CD14-positive monocyte (primary cell): ENCODE results near the gene C3orf62. TPM values are rescaled to one million over a fixed set of nuclear protein-coding genes. Genes with fewer than 3 reads are reported as not detected.
"Not testable (repeated sequence)": the region's sequence is repeated elsewhere in the genome, so short reads cannot be mapped to it uniquely, and the experiment has no call there.

Source experiments
- DNase-seq, 3 donors: peaks; one replicate each; pipeline ENCODE4 v3.0.0-alpha.2; 2011 to 2022
- H2AFZ ChIP-seq: 2 replicates; pipeline ENCODE4 v1.6.0; 2012; ENCODE audit warnings: mild to moderate bottlenecking, low read depth, low read length, inconsistent platforms; ENCODE audit not compliant: insufficient read depth, poor library complexity, severe bottlenecking
- H3K27ac ChIP-seq, 2 donors: 1 replicate in 1 of 2; 2 replicates in 1 of 2; pipeline ENCODE4 v1.5.1; 2012 to 2013; ENCODE audit warnings: low read length in 2 of 2, control low read depth in 1 of 2, inconsistent platforms in 1 of 2, low read depth in 1 of 2, mild to moderate bottlenecking in 1 of 2
- H3K27me3 ChIP-seq, 2 donors: one replicate each; pipeline versions ENCODE4 v1.6.0 to v1.6.1; 2011 to 2013; ENCODE audit warnings: low read length in 2 of 2; ENCODE audit not compliant: control insufficient read depth in 2 of 2, insufficient read depth in 2 of 2
- H3K36me3 ChIP-seq, 2 donors: replicated peaks in 1 of 2; 1 replicate in 1 of 2; 2 replicates in 1 of 2; pipeline versions ENCODE4 v1.5.1 to v1.6.1; 2012 to 2013; ENCODE audit warnings: low read length in 2 of 2, control low read depth in 1 of 2, inconsistent platforms in 1 of 2, mild to moderate bottlenecking in 1 of 2; ENCODE audit not compliant: insufficient read depth in 2 of 2, control insufficient read depth in 1 of 2
- H3K4me1 ChIP-seq, 2 donors: 1 replicate in 1 of 2; 2 replicates in 1 of 2; pipeline versions ENCODE4 v1.5.1 to v1.6.1; 2012 to 2013; ENCODE audit warnings: low read length in 2 of 2, control low read depth in 1 of 2, inconsistent platforms in 1 of 2, mild to moderate bottlenecking in 1 of 2, moderate library complexity in 1 of 2; ENCODE audit not compliant: insufficient read depth in 2 of 2, control insufficient read depth in 1 of 2
- H3K4me2 ChIP-seq: replicated peaks from 2 replicates; pipeline ENCODE3; 2012; ENCODE audit warnings: low read length, moderate library complexity, mild to moderate bottlenecking; ENCODE audit not compliant: poor library complexity, severe bottlenecking; ENCODE audit errors: extremely low read depth
- H3K4me3 ChIP-seq, 3 experiments: fragments of 200-600 bp in 1 of 3; sonication (generic) in 1 of 3; replicated peaks in 1 of 3; 1 replicate in 2 of 3; 2 replicates in 1 of 3; pipeline ENCODE4 v1.5.1; 2011 to 2013; ENCODE audit warnings: low read length in 3 of 3, mild to moderate bottlenecking in 3 of 3, control low read depth in 2 of 3, low read depth in 2 of 3, inconsistent platforms in 1 of 3, moderate library complexity in 1 of 3
- H3K79me2 ChIP-seq: 2 replicates; pipeline ENCODE4 v1.6.0; 2012; ENCODE audit warnings: mild to moderate bottlenecking, control low read depth, inconsistent platforms, low read length, moderate library complexity; ENCODE audit not compliant: insufficient read depth
- H3K9ac ChIP-seq: 2 replicates; pipeline ENCODE4 v1.6.0; 2017; ENCODE audit warnings: low read length, mild to moderate bottlenecking; ENCODE audit not compliant: insufficient read depth, poor library complexity, severe bottlenecking
- H3K9me3 ChIP-seq, 2 donors: replicated peaks in 1 of 2; 1 replicate in 1 of 2; 2 replicates in 1 of 2; pipeline versions ENCODE4 v1.5.1 to v1.6.1; 2012 to 2013; ENCODE audit warnings: low read length in 2 of 2, control low read depth in 1 of 2; ENCODE audit not compliant: control insufficient read depth in 1 of 2, insufficient read depth in 1 of 2
- H4K20me1 ChIP-seq: 2 replicates; pipeline ENCODE4 v1.6.0; 2012; ENCODE audit warnings: mild to moderate bottlenecking, low read length, control low read depth, moderate library complexity; ENCODE audit not compliant: insufficient read depth
- H3K27ac Mint-ChIP-seq, 7 donors: one replicate each; pipeline ENCODE4 v1.8.0; 2020; ENCODE audit warnings: mild to moderate bottlenecking in 7 of 7, mixed read lengths in 7 of 7, moderate library complexity in 6 of 7, inconsistent platforms in 2 of 7
- H3K27me3 Mint-ChIP-seq, 3 donors: one replicate each; pipeline ENCODE4 v1.8.0; 2021 to 2022; ENCODE audit warnings: low read depth in 3 of 3, mild to moderate bottlenecking in 3 of 3, mixed read lengths in 3 of 3, moderate library complexity in 3 of 3, inconsistent platforms in 1 of 3
- H3K36me3 Mint-ChIP-seq, 2 donors: one replicate each; pipeline ENCODE4 v1.8.0; 2020; ENCODE audit warnings: mixed read lengths in 2 of 2, inconsistent platforms in 1 of 2, mild to moderate bottlenecking in 1 of 2
- H3K4me1 Mint-ChIP-seq: one replicate; pipeline ENCODE4 v1.8.0; 2020; ENCODE audit warnings: mild to moderate bottlenecking, mixed read lengths
- H3K4me3 Mint-ChIP-seq, 2 donors: one replicate each; pipeline ENCODE4 v1.8.0; 2020; ENCODE audit warnings: mild to moderate bottlenecking in 2 of 2, mixed read lengths in 2 of 2, moderate library complexity in 1 of 2
- H3K9me3 Mint-ChIP-seq, 7 donors: one replicate each; pipeline ENCODE4 v1.8.0; 2020 to 2022; ENCODE audit warnings: mixed read lengths in 7 of 7, mild to moderate bottlenecking in 6 of 7, moderate library complexity in 6 of 7, inconsistent platforms in 2 of 7
- CTCF ChIP-seq: fragments of 200-600 bp; IDR thresholded peaks from one replicate; pipeline ENCODE4 v1.8.0; 2022; ENCODE audit warnings: antibody characterized with exemption, mild to moderate bottlenecking
- WGBS: methylation state at CpG from one replicate; pipeline ENCODE4 v1.1.5; 2013; ENCODE audit warnings: missing lambda C conversion rate; ENCODE audit not compliant: insufficient coverage; 5-methylcytosine and 5-hydroxymethylcytosine counted together
- intact Hi-C, 2 donors: fragments of 100-400 bp; cut with micrococcal nuclease; formaldehyde crosslinking; loops; one replicate each; pipeline versions ENCODE4 v1.15.0 to v1.15.1; 2023
- polyA plus RNA-seq, 3 donors: library from polyadenylated mRNA; depleted of rRNA in 1 of 3; unstranded in 2 of 3; stranded (reverse) in 1 of 3; fragments of 300-500 nt in 2 of 3; fragments of >200 nt in 1 of 3; fragmentation: Illumina TruSeq in 2 of 3; gene quantifications; 1 replicate in 2 of 3; 2 replicates in 1 of 3; pipeline ENCODE4 v1.2.3, GENCODE V29; 2012 to 2021

Gene C3orf62
- polyA plus RNA-seq, 3 donors, result 0.60 to 15.7 (median 1.0) TPM

- Mint-ChIP-seq H3K27me3 (peaks cover 0 to 2% (median 0%) of the 10 kb centered on the region in 3 donors), H3K27ac (peak overlapping the region in 6 of 7 donors; percentile 49 to 91 (median 81)), H3K4me1 (peaks cover 36% of the 10 kb centered on the region), H3K4me3 (no peak overlapping the region), H3K9me3 (peaks cover 0 to 2% (median 0%) of the 10 kb centered on the region in 7 donors), H3K36me3 (peaks cover 0 to 2% of the 10 kb centered on the region in 2 donors)
- H3K27ac ChIP-seq, result peak overlapping the region; percentile 53 to 60
- intact Hi-C loops, result no loop called here
- H3K4me2 ChIP-seq, result no peak overlapping the region
- no peaks in the 10 kb centered on the region for H3K9me3 ChIP-seq
- H3K4me1 ChIP-seq, result peaks cover 46 to 48% of the 10 kb centered on the region in 2 donors
- H3K27me3 ChIP-seq, result no peaks in the 10 kb centered on the region
- peak; percentile 36 to 42 (median 36) for DNase-seq
- H3K36me3 ChIP-seq, result no peaks in the 10 kb centered on the region
- no peak overlapping the region for H3K4me3 ChIP-seq
- H3K79me2 ChIP-seq, result no peaks in the 10 kb centered on the region
- WGBS, result 33% methylated on average over 1 of the region's 1 CpG
- H2AFZ ChIP-seq, result no peak overlapping the region
- H3K9ac ChIP-seq, result no peak overlapping the region
- no peak for TF ChIP-seq CTCF
- no peaks in the 10 kb centered on the region for H4K20me1 ChIP-seq
Observed at GRCh38 chr3:49244581-49245205, 32.3 kb downstream of the C3orf62 start.

- Mint-ChIP-seq H3K27ac (peak overlapping the region; percentile 96 to 98 (median 97)), H3K4me1 (peaks cover 33% of the 10 kb centered on the region)
- H3K36me3 Mint-ChIP-seq, H3K4me3 ChIP-seq, H3K9me3 ChIP-seq, H2AFZ ChIP-seq, H3K4me2 ChIP-seq, H3K36me3 ChIP-seq, H3K79me2 ChIP-seq, H3K4me3 Mint-ChIP-seq, H4K20me1 ChIP-seq, DNase-seq, H3K27me3 ChIP-seq, intact Hi-C loops, H3K27me3 Mint-ChIP-seq, H3K9ac ChIP-seq, H3K9me3 Mint-ChIP-seq: not testable (repeated sequence)
- H3K27ac ChIP-seq, result peak overlapping the region; percentile 96 to 99
- WGBS, result 97% methylated on average over 5 of the region's 11 CpGs
- H3K4me1 ChIP-seq, result peaks cover 36 to 39% of the 10 kb centered on the region in 2 donors
Observed at GRCh38 chr3:49240091-49240490, 36.9 kb downstream of the C3orf62 start.
